Measurements from ENCODE around the gene SPTLC1.
A peak's percentile ranks its signal among the peaks of the same experiment; 100 is the strongest.
"Not testable (repeated sequence)": the region's sequence is repeated elsewhere in the genome, so short reads cannot be mapped to it uniquely, and the experiment has no call there.

SPTLC1 gene

GRCh38 chr9:92141144-92142129 lies 26.2 kb upstream of the SPTLC1 start:
- H3K27ac ChIP-seq = peak overlapping the region in 5 of 21 experiments; percentile 6 to 60 (median 26)
- peak overlapping the region; percentile 23 to 50 (median 27) for H3K4me3 ChIP-seq

- Histone ChIP-seq H3K4me3 (peak overlapping the region; percentile 23 to 50 (median 27)), H3K27ac (peak overlapping the region in 2 of 21 experiments; percentile 18 to 26)
These were observed 25.5 kb upstream of the SPTLC1 start for GRCh38 chr9:92140754-92141143.

- peak overlapping the region in 4 of 7 experiments; percentile 26 to 50 (median 41) for H3K4me3 ChIP-seq
- H3K27ac ChIP-seq = no peak overlapping the region
These were observed 25.0 kb upstream of the SPTLC1 start for GRCh38 chr9:92140074-92140753.

- not testable (repeated sequence) for H3K4me3 ChIP-seq, H3K27ac ChIP-seq
These were observed 23.8 kb upstream of the SPTLC1 start for GRCh38 chr9:92138960-92139540.

GRCh38 chr9:92138157-92138959 lies 23.1 kb upstream of the SPTLC1 start:
- H3K27ac ChIP-seq = no peak overlapping the region
- H3K4me3 ChIP-seq = no peak overlapping the region

- H3K27ac ChIP-seq = no peak overlapping the region
- no peak overlapping the region for H3K4me3 ChIP-seq
These were observed 21.1 kb upstream of the SPTLC1 start for GRCh38 chr9:92136184-92136858.

GRCh38 chr9:92135576-92135975 lies 20.4 kb upstream of the SPTLC1 start:
- H3K4me3 ChIP-seq = no peak overlapping the region
- H3K27ac ChIP-seq = no peak overlapping the region

- H3K4me3 ChIP-seq = peak overlapping the region in 1 of 7 experiments; percentile 14
- no peak overlapping the region for H3K27ac ChIP-seq
These were observed 18.9 kb upstream of the SPTLC1 start for GRCh38 chr9:92133949-92134604.

GRCh38 chr9:92132913-92133312 lies 17.7 kb upstream of the SPTLC1 start:
- H3K4me3 ChIP-seq = not testable (repeated sequence)
- peak overlapping the region in 1 of 21 experiments; percentile 35 for H3K27ac ChIP-seq

GRCh38 chr9:92132501-92132900 lies 17.3 kb upstream of the SPTLC1 start:
- H3K4me3 ChIP-seq = no peak overlapping the region
- H3K27ac ChIP-seq = peak overlapping the region in 1 of 21 experiments; percentile 35

- H3K27ac ChIP-seq = no peak overlapping the region
- no peak overlapping the region for H3K4me3 ChIP-seq
These were observed 7.6 kb upstream of the SPTLC1 start for GRCh38 chr9:92122800-92123199.

GRCh38 chr9:92122061-92122460 lies 6.8 kb upstream of the SPTLC1 start:
- H3K27ac ChIP-seq = no peak overlapping the region
- no peak overlapping the region for H3K4me3 ChIP-seq

GRCh38 chr9:92121265-92121664 lies 6.1 kb upstream of the SPTLC1 start:
- H3K27ac ChIP-seq = no peak overlapping the region
- no peak overlapping the region for H3K4me3 ChIP-seq

- Histone ChIP-seq H3K27ac (no peak overlapping the region), H3K4me3 (no peak overlapping the region)
These were observed 4.9 kb upstream of the SPTLC1 start for GRCh38 chr9:92120138-92120537.

- H3K27ac ChIP-seq = no peak overlapping the region
These were observed 4.4 kb upstream of the SPTLC1 start for GRCh38 chr9:92119586-92119985.

GRCh38 chr9:92108122-92108521 lies 7.1 kb downstream of the SPTLC1 start:
- Histone ChIP-seq H3K4me3 (no peak overlapping the region), H3K27ac (no peak overlapping the region)

More at GRCh38 chr9:92119586-92119985, 4.4 kb upstream of the SPTLC1 start:
- H3K4me3 ChIP-seq = no peak overlapping the region

- H3K4me3 ChIP-seq, H3K27ac ChIP-seq: not testable (repeated sequence)
These were observed 9.6 kb downstream of the SPTLC1 start for GRCh38 chr9:92105446-92106225.

- H3K4me3 ChIP-seq, H3K27ac ChIP-seq: not testable (repeated sequence)
These were observed 11.6 kb downstream of the SPTLC1 start for GRCh38 chr9:92103601-92104000.
